ENCODE results near the gene LCAT. TPM values are rescaled to one million over a fixed set of nuclear protein-coding genes. Genes with fewer than 3 reads are reported as not detected.
"Not testable (repeated sequence)": the region's sequence is repeated elsewhere in the genome, so short reads cannot be mapped to it uniquely, and the experiment has no call there.

The LCAT gene
- total RNA-seq (2014; rRNA removed; shearing (Covaris generic)) = 4.6 and 8.4 TPM in 2 replicates
- 54.1 and 55.9 TPM in 2 replicates for polyA plus RNA-seq (2014; cell fraction: nucleus; rRNA removed)

GRCh38 chr16:67943619-67944504 is at the start of gene LCAT:
LCAT (minus strand) TSS chr16:67944120; CDS start chr16:67944101, 19 bp downstream.
- DNase-seq (ENCODE audit: extremely low read depth, low read depth) = no peak

GRCh38 chr16:67993207-67994039 is 49.5 kb upstream of the LCAT start:
- peak; percentile 69 for DNase-seq (ENCODE audit: extremely low read depth, low read depth)

GRCh38 chr16:67992661-67993206 is 48.8 kb upstream of the LCAT start:
- DNase-seq (ENCODE audit: extremely low read depth, low read depth) = no peak

- DNase-seq (ENCODE audit: extremely low read depth, low read depth) = no peak
Observed at GRCh38 chr16:67990018-67990386, 46.1 kb upstream of the LCAT start.

- no peak for DNase-seq (ENCODE audit: extremely low read depth, low read depth)
Observed at GRCh38 chr16:67989322-67990017, 45.5 kb upstream of the LCAT start.

- DNase-seq (ENCODE audit: extremely low read depth, low read depth) = no peak
Observed at GRCh38 chr16:67988675-67989074, 44.8 kb upstream of the LCAT start.

- DNase-seq (ENCODE audit: extremely low read depth, low read depth) = no peak
Observed at GRCh38 chr16:67987460-67988160, 43.7 kb upstream of the LCAT start.

- DNase-seq (ENCODE audit: extremely low read depth, low read depth) = no peak
Observed at GRCh38 chr16:67986949-67987348, 43.0 kb upstream of the LCAT start.

- DNase-seq (ENCODE audit: extremely low read depth, low read depth) = no peak
Observed at GRCh38 chr16:67982011-67982696, 38.2 kb upstream of the LCAT start.

GRCh38 chr16:67979955-67980678 is 36.2 kb upstream of the LCAT start, which contains the start of gene DPEP3:
DPEP3 (minus strand) TSS chr16:67980499; CDS start chr16:67980380, 119 bp downstream.
- DNase-seq (ENCODE audit: extremely low read depth, low read depth) = no peak

GRCh38 chr16:67977469-67978227 is 33.7 kb upstream of the LCAT start:
- DNase-seq (ENCODE audit: extremely low read depth, low read depth) = no peak

GRCh38 chr16:67977005-67977404 is 33.1 kb upstream of the LCAT start:
- DNase-seq (ENCODE audit: extremely low read depth, low read depth) = no peak

- no peak for DNase-seq (ENCODE audit: extremely low read depth, low read depth)
Observed at GRCh38 chr16:67976205-67976604, 32.3 kb upstream of the LCAT start.

- DNase-seq (ENCODE audit: extremely low read depth, low read depth) = no peak
Observed at GRCh38 chr16:67975321-67976105, 31.6 kb upstream of the LCAT start.

GRCh38 chr16:67972285-67972684 is 28.4 kb upstream of the LCAT start:
- DNase-seq (ENCODE audit: extremely low read depth, low read depth) = not testable (repeated sequence)

GRCh38 chr16:67971111-67971510 is 27.2 kb upstream of the LCAT start:
- DNase-seq (ENCODE audit: extremely low read depth, low read depth) = no peak
